ENCODE measurements around the gene ARID1B. TPM values are rescaled to one million over a fixed set of nuclear protein-coding genes. Genes with fewer than 3 reads are reported as not detected.

Gene ARID1B
- total and polyA plus RNA-seq, 12 donors = 11.2 to 63.2 (median 52.2) TPM

DNA sequence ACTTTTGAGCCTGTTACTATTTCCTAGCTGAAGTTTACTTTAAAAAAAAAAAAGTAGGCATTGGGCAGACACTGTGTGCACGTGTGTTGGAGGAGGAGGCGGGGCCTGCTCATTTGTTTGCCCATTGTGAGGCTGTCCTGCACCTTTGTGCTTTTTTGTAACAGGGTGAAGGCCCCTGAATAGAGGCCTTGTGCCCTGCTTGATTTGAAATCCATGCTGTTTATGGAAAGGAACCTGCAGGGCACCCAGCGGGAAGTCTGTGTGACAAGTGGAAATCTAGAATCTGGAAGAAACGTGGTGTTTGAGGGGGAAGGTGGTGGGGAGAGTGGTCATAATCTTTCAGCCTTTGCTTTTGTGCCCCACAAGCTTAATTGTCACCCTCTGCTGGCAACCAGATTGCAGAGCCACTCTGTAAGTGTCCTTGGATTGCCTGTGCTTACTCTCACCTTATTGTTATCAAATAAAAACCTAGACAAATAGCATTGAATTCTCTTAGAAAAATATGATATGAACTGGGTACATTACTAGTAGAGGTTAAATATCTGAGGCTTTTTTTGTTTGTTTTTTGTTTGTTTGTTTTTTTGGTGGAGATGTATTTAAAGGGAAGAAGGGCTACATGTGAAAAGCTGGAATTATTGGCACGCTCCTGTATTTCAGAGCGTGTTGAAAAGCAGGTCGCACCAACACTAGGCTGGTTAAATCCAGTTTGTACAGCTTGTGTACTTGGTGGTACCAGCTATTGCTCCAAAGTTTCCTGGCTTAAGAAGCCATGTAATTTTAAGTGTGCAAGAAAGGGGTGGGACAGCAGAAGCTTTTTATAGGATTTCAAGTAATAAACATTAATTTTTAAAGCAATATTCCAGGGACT lies 156.3 kb downstream of the ARID1B start:
- no peaks in the 10 kb centered on the region for H3K9me3 ChIP-seq
- no peak overlapping the region for H3K4me3 ChIP-seq
- H3K36me3 ChIP-seq = peaks cover 0 to 10% (median 0%) of the 10 kb centered on the region in 9 donors
- DNase-seq = no peak
- H3K27me3 ChIP-seq = no peaks in the 10 kb centered on the region
- TF ChIP-seq, protein P1, sequence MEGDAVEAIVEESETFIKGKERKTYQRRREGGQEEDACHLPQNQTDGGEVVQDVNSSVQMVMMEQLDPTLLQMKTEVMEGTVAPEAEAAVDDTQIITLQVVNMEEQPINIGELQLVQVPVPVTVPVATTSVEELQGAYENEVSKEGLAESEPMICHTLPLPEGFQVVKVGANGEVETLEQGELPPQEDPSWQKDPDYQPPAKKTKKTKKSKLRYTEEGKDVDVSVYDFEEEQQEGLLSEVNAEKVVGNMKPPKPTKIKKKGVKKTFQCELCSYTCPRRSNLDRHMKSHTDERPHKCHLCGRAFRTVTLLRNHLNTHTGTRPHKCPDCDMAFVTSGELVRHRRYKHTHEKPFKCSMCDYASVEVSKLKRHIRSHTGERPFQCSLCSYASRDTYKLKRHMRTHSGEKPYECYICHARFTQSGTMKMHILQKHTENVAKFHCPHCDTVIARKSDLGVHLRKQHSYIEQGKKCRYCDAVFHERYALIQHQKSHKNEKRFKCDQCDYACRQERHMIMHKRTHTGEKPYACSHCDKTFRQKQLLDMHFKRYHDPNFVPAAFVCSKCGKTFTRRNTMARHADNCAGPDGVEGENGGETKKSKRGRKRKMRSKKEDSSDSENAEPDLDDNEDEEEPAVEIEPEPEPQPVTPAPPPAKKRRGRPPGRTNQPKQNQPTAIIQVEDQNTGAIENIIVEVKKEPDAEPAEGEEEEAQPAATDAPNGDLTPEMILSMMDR (IDR thresholded peaks at IDR 0.05) = peak in 4 of 9 donors; percentile 15 to 43 (median 32)
- H3K27ac ChIP-seq = peak overlapping the region; percentile 2 to 61 (median 40)
- peak; percentile 44 to 82 (median 71) for ATAC-seq
- H3K4me1 ChIP-seq = peaks cover 0 to 66% (median 41%) of the 10 kb centered on the region in 9 donors
- intact Hi-C loops (cut with DNase I) = loop anchor here in 2 of 10 donors (5.0 to 10.0 kb wide), 2 partner anchors 49 to 151 kb away; no protein-coding TSS in a partner anchor
- WGBS, 2 donors = 40 to 51% methylated on average over 7 of the region's 7 CpGs

DNA sequence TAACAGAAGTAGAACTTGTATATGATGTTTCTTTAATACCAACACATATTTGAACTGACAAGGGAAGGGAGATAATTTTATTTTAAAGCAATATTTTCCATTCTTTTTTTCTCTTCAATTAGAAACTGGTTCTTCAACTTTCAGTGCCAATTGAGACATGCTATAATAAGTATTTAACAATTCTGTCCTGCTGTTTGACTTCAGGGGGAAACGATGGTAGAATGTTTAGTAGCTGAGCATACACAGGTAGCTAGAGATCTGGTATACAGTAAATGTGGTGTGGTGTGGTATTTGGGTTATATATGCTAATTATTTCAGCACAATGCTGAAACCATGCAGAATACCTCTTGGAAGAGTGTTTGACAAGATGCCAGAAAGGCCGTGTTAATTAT lies 156.9 kb downstream of the ARID1B start:
- intact Hi-C loops (cut with DNase I) = loop anchor here in 2 of 10 donors (5.0 to 10.0 kb wide), 2 partner anchors 49 to 152 kb away; no protein-coding TSS in a partner anchor
- H3K27me3 ChIP-seq = no peaks in the 10 kb centered on the region
- H3K9me3 ChIP-seq = no peaks in the 10 kb centered on the region
- DNase-seq = no peak
- no peak for ATAC-seq
- H3K27ac ChIP-seq = peak overlapping the region in 8 of 10 donors; percentile 2 to 61 (median 46)
- TF ChIP-seq, protein P1 (IDR thresholded peaks at IDR 0.05) = no peak
- H3K4me3 ChIP-seq = no peak overlapping the region
- 37 to 59% methylated on average over 2 of the region's 2 CpGs for WGBS, 2 donors
- H3K36me3 ChIP-seq = peaks cover 0 to 10% (median 0%) of the 10 kb centered on the region in 9 donors
- H3K4me1 ChIP-seq = peaks cover 0 to 71% (median 44%) of the 10 kb centered on the region in 9 donors

DNA sequence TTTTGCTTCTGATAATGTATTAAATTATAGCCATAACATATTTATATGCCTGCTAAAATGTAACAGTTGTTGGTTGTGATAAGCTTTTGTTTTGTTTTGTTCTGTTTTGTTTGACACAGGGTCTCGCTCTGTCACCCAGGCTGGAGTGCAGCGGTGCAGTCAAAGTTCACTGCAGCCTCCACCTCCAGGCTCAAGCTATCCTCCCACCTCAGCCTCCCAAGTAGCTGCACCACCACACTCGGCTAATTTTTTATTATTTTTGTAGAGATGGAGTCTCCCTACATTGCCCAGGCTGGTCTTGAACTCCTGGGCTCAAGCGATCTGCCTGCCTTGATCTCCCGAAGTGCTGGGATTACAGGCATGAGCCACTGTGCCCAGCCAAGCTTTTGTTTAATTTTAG lies 157.8 kb downstream of the ARID1B start:
- Histone ChIP-seq H3K36me3 (peaks cover 0 to 10% (median 0%) of the 10 kb centered on the region in 9 donors), H3K4me1 (peaks cover 0 to 80% (median 49%) of the 10 kb centered on the region in 9 donors), H3K9me3 (no peaks in the 10 kb centered on the region), H3K4me3 (no peak overlapping the region), H3K27ac (peak overlapping the region in 1 of 10 donors; percentile 16), H3K27me3 (no peaks in the 10 kb centered on the region)
- intact Hi-C loops (cut with DNase I) = loop anchor here in 3 of 10 donors (5.0 to 10.0 kb wide), 2 partner anchors 50 to 153 kb away; no protein-coding TSS in a partner anchor
- ATAC-seq (no peak), DNase-seq (no peak)
- TF ChIP-seq, protein P1 (IDR thresholded peaks at IDR 0.05) = no peak
- WGBS, 2 donors = 82 to 87% methylated on average over 5 of the region's 5 CpGs

DNA sequence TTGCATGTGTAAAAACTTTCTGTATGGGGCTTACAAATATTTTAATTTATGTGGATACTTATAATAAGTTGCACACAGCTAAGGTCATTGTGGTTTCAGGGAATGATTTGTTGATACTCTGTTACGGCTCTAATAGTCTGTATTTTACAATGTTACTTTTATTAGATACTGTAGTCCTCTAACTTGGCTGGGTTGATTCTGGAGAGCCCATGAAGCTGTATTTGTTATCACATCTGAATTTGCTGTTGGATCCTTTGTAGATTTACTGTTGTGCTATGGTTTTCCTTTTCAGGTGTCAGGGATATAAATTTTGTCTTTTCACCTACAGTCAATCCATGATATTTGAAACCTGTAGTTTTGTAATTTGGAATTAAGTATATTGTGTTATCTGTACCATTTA lies 161.0 kb downstream of the ARID1B start:
- intact Hi-C loops (cut with DNase I) = loop anchor here in 2 of 10 donors (5.0 to 10.0 kb wide), 2 partner anchors 53 to 156 kb away; no protein-coding TSS in a partner anchor
- no peak overlapping the region for H3K27ac ChIP-seq
- WGBS, 2 donors = 28 to 47% methylated on average over 1 of the region's 1 CpG

More for the DNA sequence above, 161.0 kb downstream of the ARID1B start:
- Histone ChIP-seq H3K4me1 (peaks cover 5 to 84% (median 58%) of the 10 kb centered on the region in 9 donors), H3K9me3 (no peaks in the 10 kb centered on the region), H3K36me3 (peaks cover 0 to 10% (median 0%) of the 10 kb centered on the region in 9 donors), H3K27me3 (no peaks in the 10 kb centered on the region), H3K4me3 (no peak overlapping the region)
- TF ChIP-seq, protein P1 (IDR thresholded peaks at IDR 0.05) = no peak
- no peak for DNase-seq
- no peak for ATAC-seq

Data from heart right ventricle (tissue), 16 donors.